Keratinocyte (primary cell): Measurements from ENCODE around the gene OR2T1. TPM values are rescaled to one million over a fixed set of nuclear protein-coding genes. Genes with fewer than 3 reads are reported as not detected.

Source experiments
- DNase-seq: peaks from one replicate; pipeline ENCODE4 v3.0.0-alpha.2; 2011; ENCODE audit warnings: low read depth, missing footprints, low spot score
- FAIRE-seq: peaks from 2 replicates; lab custom pipeline; 2011; peaks lifted over from hg19 to GRCh38; lab: Jason Lieb, UNC
- H2AFZ ChIP-seq: 2 replicates; pipeline ENCODE4 v1.6.0; 2012; ENCODE audit warnings: low read length, control low read depth, inconsistent platforms; ENCODE audit not compliant: control insufficient read depth
- H3K27ac ChIP-seq: 2 replicates; pipeline ENCODE4 v1.5.1; 2011; ENCODE audit warnings: low read length; ENCODE audit not compliant: control insufficient read depth, insufficient read depth
- H3K27me3 ChIP-seq: 3 replicates; pipeline ENCODE4 v1.6.0; 2011; ENCODE audit warnings: low read length; ENCODE audit not compliant: control insufficient read depth, insufficient read depth; ENCODE audit errors: extremely low read depth
- H3K36me3 ChIP-seq, 2 experiments: 2 replicates in 1 of 2; 3 replicates in 1 of 2; pipeline ENCODE4 v1.5.1; 2011; ENCODE audit warnings: low read length in 2 of 2, mild to moderate bottlenecking in 1 of 2; ENCODE audit not compliant: control insufficient read depth in 2 of 2, insufficient read depth in 2 of 2; ENCODE audit errors: extremely low read depth in 1 of 2
- H3K4me1 ChIP-seq: 3 replicates; pipeline ENCODE4 v1.5.1; 2011; ENCODE audit warnings: low read length; ENCODE audit not compliant: control insufficient read depth, insufficient read depth; ENCODE audit errors: extremely low read depth
- H3K4me2 ChIP-seq: 3 replicates; pipeline ENCODE4 v1.6.0; 2011; ENCODE audit warnings: low read depth, low read length; ENCODE audit not compliant: control insufficient read depth, insufficient read depth; ENCODE audit errors: extremely low read depth
- H3K4me3 ChIP-seq, 3 experiments: fragments of 200-600 bp in 1 of 3; sonication (generic) in 1 of 3; 2 replicates in 2 of 3; 3 replicates in 1 of 3; pipeline ENCODE4 v1.5.1; 2011 to 2016; ENCODE audit warnings: low read length in 3 of 3, mild to moderate bottlenecking in 3 of 3, control low read depth in 2 of 3, inconsistent platforms in 1 of 3, low read depth in 1 of 3, mixed read lengths in 1 of 3, mixed run types in 1 of 3, moderate library complexity in 1 of 3; ENCODE audit not compliant: control insufficient read depth in 2 of 3, insufficient read depth in 2 of 3; ENCODE audit errors: extremely low read depth in 1 of 3
- H3K79me2 ChIP-seq: 2 replicates; pipeline ENCODE4 v1.6.0; 2012; ENCODE audit warnings: low read length; ENCODE audit not compliant: control insufficient read depth, insufficient read depth
- H3K9ac ChIP-seq: 3 replicates; pipeline ENCODE4 v1.6.0; 2011; ENCODE audit warnings: low read length; ENCODE audit not compliant: control insufficient read depth, insufficient read depth; ENCODE audit errors: extremely low read depth
- H3K9me1 ChIP-seq: 3 replicates; pipeline ENCODE4 v1.6.0; 2011; ENCODE audit warnings: low read length; ENCODE audit not compliant: control insufficient read depth, insufficient read depth; ENCODE audit errors: extremely low read depth
- H3K9me3 ChIP-seq: 2 replicates; pipeline ENCODE4 v1.5.1; 2012; ENCODE audit warnings: low read depth, low read length; ENCODE audit not compliant: control insufficient read depth
- H4K20me1 ChIP-seq: 3 replicates; pipeline ENCODE4 v1.6.0; 2011; ENCODE audit warnings: low read length; ENCODE audit not compliant: control insufficient read depth, insufficient read depth; ENCODE audit errors: extremely low read depth
- EZH2 ChIP-seq: IDR thresholded peaks from one replicate; pipeline ENCODE4 v1.6.1; 2012; ENCODE audit warnings: inconsistent platforms, mild to moderate bottlenecking, low read length, moderate library complexity
- dilution Hi-C: fragments of 300-500 bp; cut with MboI; formaldehyde crosslinking; loops from one replicate; pipeline ENCODE4 v1.7.0; 2020; ENCODE audit warnings: low sequenced_read_pairs; ENCODE audit not compliant: extremely low pct_ligation_motif_present
- polyA plus RNA-seq, 5 experiments: library from polyadenylated mRNA; depleted of rRNA in 3 of 5; stranded (reverse) in 3 of 5; stranded (forward) in 1 of 5; unstranded in 1 of 5; fragments of >200 nt; gene quantifications; 1 replicate in 1 of 5; 2 replicates in 3 of 5; 3 replicates in 1 of 5; pipeline versions ENCODE4 v1.2.1 to v1.2.3, GENCODE V29; 2011 to 2012; ENCODE audit warnings: missing spikeins in 2 of 5, low read depth in 1 of 5, low replicate concordance in 1 of 5
- TF ChIP-seq, protein P1 (sequence below), 3 experiments: IDR thresholded peaks in 1 of 3; conservative IDR thresholded peaks in 1 of 3; optimal IDR thresholded peaks in 1 of 3; 2 replicates in 2 of 3; 3 replicates in 1 of 3; pipeline versions ENCODE3 to v1.5.1; 2011; ENCODE audit warnings: low read length in 3 of 3, mild to moderate bottlenecking in 3 of 3, moderate library complexity in 2 of 3, control low read depth in 1 of 3, inconsistent platforms in 1 of 3; ENCODE audit not compliant: insufficient read depth in 2 of 3; ENCODE audit errors: extremely low read depth in 1 of 3

The OR2T1 gene
- polyA plus RNA-seq, 1 donor (not counting 4 experiments of a cell fraction or from before 2014, with no cell fraction given): not detected

- H3K9me1 ChIP-seq: no peaks in the 10 kb centered on the region
- no peak within 1 kb of the TSS for H2AFZ ChIP-seq
- H3K9me3 ChIP-seq: peaks cover 2% of the 10 kb centered on the region
- dilution Hi-C loops: no loop called here
- H3K27me3 ChIP-seq: no peaks in the 10 kb centered on the region
- no peaks in the 10 kb centered on the region for H4K20me1 ChIP-seq
- H3K4me2 ChIP-seq: no peak within 1 kb of the TSS
- no peaks in the 10 kb centered on the region for H3K36me3 ChIP-seq
- no peak within 1 kb of the TSS for H3K9ac ChIP-seq
- no peaks in the 10 kb centered on the region for H3K79me2 ChIP-seq
- FAIRE-seq (no peak), DNase-seq (no peak)
- H3K4me1 ChIP-seq: no peaks in the 10 kb centered on the region
- TF ChIP-seq, protein P1, sequence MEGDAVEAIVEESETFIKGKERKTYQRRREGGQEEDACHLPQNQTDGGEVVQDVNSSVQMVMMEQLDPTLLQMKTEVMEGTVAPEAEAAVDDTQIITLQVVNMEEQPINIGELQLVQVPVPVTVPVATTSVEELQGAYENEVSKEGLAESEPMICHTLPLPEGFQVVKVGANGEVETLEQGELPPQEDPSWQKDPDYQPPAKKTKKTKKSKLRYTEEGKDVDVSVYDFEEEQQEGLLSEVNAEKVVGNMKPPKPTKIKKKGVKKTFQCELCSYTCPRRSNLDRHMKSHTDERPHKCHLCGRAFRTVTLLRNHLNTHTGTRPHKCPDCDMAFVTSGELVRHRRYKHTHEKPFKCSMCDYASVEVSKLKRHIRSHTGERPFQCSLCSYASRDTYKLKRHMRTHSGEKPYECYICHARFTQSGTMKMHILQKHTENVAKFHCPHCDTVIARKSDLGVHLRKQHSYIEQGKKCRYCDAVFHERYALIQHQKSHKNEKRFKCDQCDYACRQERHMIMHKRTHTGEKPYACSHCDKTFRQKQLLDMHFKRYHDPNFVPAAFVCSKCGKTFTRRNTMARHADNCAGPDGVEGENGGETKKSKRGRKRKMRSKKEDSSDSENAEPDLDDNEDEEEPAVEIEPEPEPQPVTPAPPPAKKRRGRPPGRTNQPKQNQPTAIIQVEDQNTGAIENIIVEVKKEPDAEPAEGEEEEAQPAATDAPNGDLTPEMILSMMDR (optimal IDR thresholded peaks at IDR 0.05 in 1 of 3, IDR thresholded peaks at IDR 0.05 in 1 of 3, conservative IDR thresholded peaks at IDR 0.05 in 1 of 3; ENCODE audit: extremely low read depth in 1 of 3, insufficient read depth in 2 of 3, low read length in 3 of 3): no peak
- no peak for TF ChIP-seq EZH2
- no peak within 1 kb of the TSS for H3K27ac ChIP-seq
- H3K4me3 ChIP-seq: no peak within 1 kb of the TSS
Measured at GRCh38 chr1:248361121-248361715, 41.6 kb upstream of the OR2T1 start, which contains the start of gene OR2T4. OR2T4 (plus strand) TSS chr1:248361665; CDS start chr1:248361665, 0 bp downstream.

DNA sequence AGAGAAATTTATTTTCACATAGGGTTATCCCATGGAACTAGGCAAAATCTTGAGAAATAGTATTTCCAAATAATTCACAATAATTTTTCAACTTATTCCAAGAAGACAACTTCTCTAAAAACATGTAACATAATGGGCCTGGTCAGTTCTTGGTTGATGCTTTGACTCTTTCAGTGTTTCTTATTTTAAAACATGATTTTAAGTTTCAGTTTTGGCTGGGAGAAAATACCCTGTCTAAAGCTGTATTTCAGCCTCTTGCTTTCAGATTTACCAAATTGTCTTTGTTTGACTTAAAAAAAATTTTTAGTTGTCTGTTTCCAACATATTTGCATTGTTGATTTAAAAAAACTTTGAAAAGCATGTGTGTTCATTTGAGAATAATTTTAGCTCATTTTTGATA is 36.2 kb upstream of the OR2T1 start:
- Histone ChIP-seq H4K20me1 (no peaks in the 10 kb centered on the region), H2AFZ (no peak overlapping the region), H3K4me1 (no peaks in the 10 kb centered on the region), H3K36me3 (no peaks in the 10 kb centered on the region), H3K9ac (no peak overlapping the region), H3K4me2 (no peak overlapping the region), H3K9me3 (no peaks in the 10 kb centered on the region), H3K27me3 (no peaks in the 10 kb centered on the region), H3K4me3 (no peak overlapping the region), H3K79me2 (no peaks in the 10 kb centered on the region), H3K27ac (no peak overlapping the region), H3K9me1 (no peaks in the 10 kb centered on the region)
- DNase-seq (no peak), FAIRE-seq (no peak)
- TF ChIP-seq, protein P1 (optimal IDR thresholded peaks at IDR 0.05 in 1 of 3, IDR thresholded peaks at IDR 0.05 in 1 of 3, conservative IDR thresholded peaks at IDR 0.05 in 1 of 3; ENCODE audit: extremely low read depth in 1 of 3, insufficient read depth in 2 of 3, low read length in 3 of 3): no peak
- TF ChIP-seq EZH2: no peak
- dilution Hi-C loops: no loop called here
